Natural killer cell (primary cell): ENCODE measurements around the gene ABI3BP. TPM values are rescaled to one million over a fixed set of nuclear protein-coding genes. Genes with fewer than 3 reads are reported as not detected.

Source experiments
- ATAC-seq, 3 donors: fragments of 150-1000 bp in 2 of 3; fragments of 200-7000 bp in 1 of 3; cut with Tn5 transposase; 1 replicate in 1 of 3; 2 replicates in 2 of 3; pipeline ENCODE4 v1.10.0; 2021; ENCODE audit warnings: mild to moderate bottlenecking in 2 of 3, moderate library complexity in 2 of 3
- DNase-seq, 2 donors: peaks; one replicate each; pipeline versions ENCODE4 v3.0.0 to v3.0.0-alpha.2; 2013 to 2021; ENCODE audit warnings: mixed read lengths in 1 of 2
- H3K27ac ChIP-seq: one replicate; pipeline ENCODE4 v1.5.1; 2013; ENCODE audit warnings: mild to moderate bottlenecking, low read length
- H3K27me3 ChIP-seq: one replicate; pipeline ENCODE4 v1.6.1; 2013; ENCODE audit warnings: low read length; ENCODE audit not compliant: control insufficient read depth, insufficient read depth
- H3K36me3 ChIP-seq: one replicate; pipeline ENCODE4 v1.6.1; 2013; ENCODE audit warnings: low read length; ENCODE audit not compliant: control insufficient read depth, insufficient read depth
- H3K4me1 ChIP-seq: one replicate; pipeline ENCODE4 v1.6.1; 2013; ENCODE audit warnings: low read length; ENCODE audit not compliant: control insufficient read depth, insufficient read depth
- H3K4me3 ChIP-seq: one replicate; pipeline ENCODE4 v1.5.1; 2013; ENCODE audit warnings: low read length
- H3K9me3 ChIP-seq: one replicate; pipeline ENCODE4 v1.6.1; 2013; ENCODE audit warnings: low read length; ENCODE audit not compliant: control insufficient read depth, insufficient read depth
- H3K27ac Mint-ChIP-seq, 2 donors: one replicate each; pipeline ENCODE4 v1.8.0; 2022; ENCODE audit warnings: mild to moderate bottlenecking in 2 of 2, mixed read lengths in 2 of 2, moderate library complexity in 1 of 2
- H3K27me3 Mint-ChIP-seq, 2 donors: one replicate each; pipeline ENCODE4 v1.8.0; 2022; ENCODE audit warnings: low read depth in 2 of 2, mixed read lengths in 2 of 2
- H3K36me3 Mint-ChIP-seq: one replicate; pipeline ENCODE4 v1.8.0; 2022; ENCODE audit warnings: mixed read lengths
- H3K4me1 Mint-ChIP-seq, 2 donors: one replicate each; pipeline ENCODE4 v1.8.0; 2022; ENCODE audit warnings: mixed read lengths in 2 of 2
- H3K4me3 Mint-ChIP-seq: one replicate; pipeline ENCODE4 v1.8.0; 2022; ENCODE audit warnings: mild to moderate bottlenecking, moderate library complexity, mixed read lengths
- H3K9me3 Mint-ChIP-seq, 2 donors: one replicate each; pipeline ENCODE4 v1.8.0; 2022; ENCODE audit warnings: mixed read lengths in 2 of 2
- WGBS: methylation state at CpG from one replicate; pipeline ENCODE4 v1.1.7; 2013; ENCODE audit warnings: missing lambda C conversion rate; ENCODE audit not compliant: insufficient coverage; 5-methylcytosine and 5-hydroxymethylcytosine counted together
- intact Hi-C: fragments of 100-400 bp; cut with micrococcal nuclease; formaldehyde crosslinking; loops from one replicate; pipeline ENCODE4 v1.14.2; 2022
- total RNA-seq, 4 donors: library from RNA; stranded (reverse); fragments of 120-200 nt in 1 of 4; gene quantifications; one replicate each; pipeline versions ENCODE4 v1.2.3 to v1.2.4, GENCODE V29; 2013 to 2022
- TF ChIP-seq, protein P1 (sequence below): fragments of 200-600 bp; IDR thresholded peaks from one replicate; pipeline ENCODE4 v1.8.0; 2022; ENCODE audit warnings: antibody characterized with exemption

ABI3BP gene
- total RNA-seq, 3 donors from 2014 or later (not counting 1 experiment from before 2014, with no cell fraction given): not detected

- 91% methylated on average over 6 of the region's 6 CpGs for WGBS
- H3K36me3 Mint-ChIP-seq: no peaks in the 10 kb centered on the region
These were observed 24.0 kb downstream of the ABI3BP start for GRCh38 chr3:100968932-100969906.

DNA sequence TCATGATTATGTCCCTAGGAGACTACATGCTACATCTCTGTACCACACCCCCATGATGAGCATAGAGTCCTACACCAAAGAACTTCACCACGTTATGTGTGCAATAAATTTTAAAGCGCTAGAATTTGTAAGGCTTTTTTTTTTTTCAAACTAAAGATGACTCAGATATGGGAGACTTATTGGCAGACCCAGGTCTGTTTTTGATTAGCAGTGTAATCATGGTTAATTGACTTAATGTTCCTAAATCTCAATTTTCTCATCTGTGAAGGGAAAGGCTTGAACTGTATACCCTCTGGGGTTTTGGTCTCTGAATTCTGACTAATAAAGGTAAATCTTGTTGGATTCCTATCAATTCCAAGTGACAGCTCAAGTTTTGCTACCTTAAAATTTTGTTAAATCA lies 26.4 kb downstream of the ABI3BP start:
- H3K27ac ChIP-seq: no peak overlapping the region
- H3K4me3 ChIP-seq: no peak overlapping the region
- no peaks in the 10 kb centered on the region for H3K27me3 ChIP-seq
- no peak overlapping the region for H3K4me3 Mint-ChIP-seq
- H3K27me3 Mint-ChIP-seq: no peaks in the 10 kb centered on the region
- intact Hi-C loops: no loop called here
- H3K4me1 ChIP-seq: no peaks in the 10 kb centered on the region
- H3K36me3 Mint-ChIP-seq: no peaks in the 10 kb centered on the region
- TF ChIP-seq, protein P1, sequence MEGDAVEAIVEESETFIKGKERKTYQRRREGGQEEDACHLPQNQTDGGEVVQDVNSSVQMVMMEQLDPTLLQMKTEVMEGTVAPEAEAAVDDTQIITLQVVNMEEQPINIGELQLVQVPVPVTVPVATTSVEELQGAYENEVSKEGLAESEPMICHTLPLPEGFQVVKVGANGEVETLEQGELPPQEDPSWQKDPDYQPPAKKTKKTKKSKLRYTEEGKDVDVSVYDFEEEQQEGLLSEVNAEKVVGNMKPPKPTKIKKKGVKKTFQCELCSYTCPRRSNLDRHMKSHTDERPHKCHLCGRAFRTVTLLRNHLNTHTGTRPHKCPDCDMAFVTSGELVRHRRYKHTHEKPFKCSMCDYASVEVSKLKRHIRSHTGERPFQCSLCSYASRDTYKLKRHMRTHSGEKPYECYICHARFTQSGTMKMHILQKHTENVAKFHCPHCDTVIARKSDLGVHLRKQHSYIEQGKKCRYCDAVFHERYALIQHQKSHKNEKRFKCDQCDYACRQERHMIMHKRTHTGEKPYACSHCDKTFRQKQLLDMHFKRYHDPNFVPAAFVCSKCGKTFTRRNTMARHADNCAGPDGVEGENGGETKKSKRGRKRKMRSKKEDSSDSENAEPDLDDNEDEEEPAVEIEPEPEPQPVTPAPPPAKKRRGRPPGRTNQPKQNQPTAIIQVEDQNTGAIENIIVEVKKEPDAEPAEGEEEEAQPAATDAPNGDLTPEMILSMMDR: no peak
- no peaks in the 10 kb centered on the region for H3K9me3 ChIP-seq
- H3K27ac Mint-ChIP-seq: no peak overlapping the region
- 100% methylated on average over 1 of the region's 2 CpGs for WGBS
- peaks cover 0 to 5% of the 10 kb centered on the region in 2 donors for H3K9me3 Mint-ChIP-seq
- no peaks in the 10 kb centered on the region for H3K4me1 Mint-ChIP-seq
- no peaks in the 10 kb centered on the region for H3K36me3 ChIP-seq
- ATAC-seq (no peak), DNase-seq (no peak)

More at GRCh38 chr3:100968932-100969906, 24.0 kb downstream of the ABI3BP start:
- Histone ChIP-seq H3K36me3 (no peaks in the 10 kb centered on the region), H3K27me3 (no peaks in the 10 kb centered on the region), H3K4me3 (no peak overlapping the region), H3K27ac (no peak overlapping the region), H3K9me3 (no peaks in the 10 kb centered on the region), H3K4me1 (no peaks in the 10 kb centered on the region)
- no peaks in the 10 kb centered on the region for H3K27me3 Mint-ChIP-seq
- intact Hi-C loops: no loop called here
- H3K4me3 Mint-ChIP-seq: no peak overlapping the region
- DNase-seq (no peak), ATAC-seq (no peak)
- H3K9me3 Mint-ChIP-seq: peaks cover 0 to 5% of the 10 kb centered on the region in 2 donors
- H3K27ac Mint-ChIP-seq: no peak overlapping the region
- H3K4me1 Mint-ChIP-seq: no peaks in the 10 kb centered on the region
- TF ChIP-seq, protein P1: no peak

DNA sequence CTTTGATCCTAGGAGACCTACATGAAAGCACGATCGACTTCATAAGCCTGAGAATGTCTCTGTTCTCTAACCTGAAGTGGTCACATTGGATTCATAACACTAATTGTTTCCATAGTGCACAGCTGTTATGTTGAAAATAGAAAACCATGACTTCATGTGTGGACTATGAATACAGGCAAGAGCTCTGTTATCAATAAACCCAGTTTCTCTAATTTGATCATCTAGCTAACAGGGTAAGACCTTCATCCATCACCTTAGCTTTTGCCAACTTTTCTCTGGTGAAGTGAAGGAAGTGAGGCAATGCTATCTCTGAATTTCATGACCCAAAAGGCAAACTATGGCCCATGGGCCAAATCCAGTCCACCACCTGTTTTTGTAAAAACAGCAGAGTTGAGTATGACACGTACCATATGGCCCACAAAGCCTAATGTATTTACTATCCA lies 27.2 kb downstream of the ABI3BP start:
- no peak for DNase-seq
- no peak for ATAC-seq
- Histone ChIP-seq H3K4me3 (no peak overlapping the region), H3K9me3 (no peaks in the 10 kb centered on the region), H3K36me3 (no peaks in the 10 kb centered on the region), H3K27me3 (no peaks in the 10 kb centered on the region), H3K4me1 (no peaks in the 10 kb centered on the region), H3K27ac (no peak overlapping the region)
- no peak overlapping the region for H3K4me3 Mint-ChIP-seq
- 87% methylated on average over 3 of the region's 3 CpGs for WGBS
- peaks cover 0 to 5% of the 10 kb centered on the region in 2 donors for H3K9me3 Mint-ChIP-seq
- intact Hi-C loops: no loop called here
- H3K36me3 Mint-ChIP-seq: no peaks in the 10 kb centered on the region
- no peaks in the 10 kb centered on the region for H3K27me3 Mint-ChIP-seq
- H3K27ac Mint-ChIP-seq: no peak overlapping the region
- TF ChIP-seq, protein P1: no peak
- H3K4me1 Mint-ChIP-seq: no peaks in the 10 kb centered on the region
